Endothelial cell of umbilical vein (primary cell): ENCODE measurements around the gene LMO4. TPM values are rescaled to one million over a fixed set of nuclear protein-coding genes. Genes with fewer than 3 reads are reported as not detected.

Experiments
- BruUV-seq: library from RNA; stranded (reverse); fragments of 400-500 nt; replicated peaks from 2 replicates; lab custom pipeline; 2021; lab: Mats Ljungman, UMichigan
- CTCF ChIA-PET: fragments of 300-600, 350-600 bp; sonication (Branson Sonifier 250); formaldehyde crosslinking; loops from one replicate; lab custom pipeline; 2021; ENCODE audit warnings: antibody characterized with exemption, inconsistent platforms; lab: Charles Lee
- POLR2A ChIA-PET: fragments of 300-600, 350-600 bp; sonication (Branson Sonifier 250); formaldehyde crosslinking; loops from one replicate; lab custom pipeline; 2021; ENCODE audit warnings: antibody characterized with exemption, inconsistent platforms; lab: Charles Lee
- DNase-seq: peaks from one replicate; pipeline ENCODE4 v3.0.0-alpha.2; 2011; ENCODE audit warnings: low read depth, low spot score
- FAIRE-seq: peaks from 2 replicates; lab custom pipeline; 2011; peaks lifted over from hg19 to GRCh38; lab: Jason Lieb, UNC
- H2AFZ ChIP-seq: 2 replicates; pipeline ENCODE4 v1.6.0; 2012; ENCODE audit warnings: low read depth, low read length, control low read depth, inconsistent platforms
- H3K27ac ChIP-seq: 2 replicates; pipeline ENCODE4 v1.5.1; 2011; ENCODE audit warnings: low read depth, mild to moderate bottlenecking, control low read depth, low read length, moderate library complexity; ENCODE audit not compliant: insufficient read depth
- H3K27me3 ChIP-seq, 2 experiments: 2 replicates each; pipeline versions ENCODE4 v1.6.0 to v1.6.1; 2011; ENCODE audit warnings: low read length in 2 of 2, mixed read lengths in 1 of 2; ENCODE audit not compliant: control insufficient read depth in 2 of 2, insufficient read depth in 2 of 2
- H3K36me3 ChIP-seq, 2 experiments: 2 replicates in 1 of 2; 3 replicates in 1 of 2; pipeline ENCODE4 v1.5.1; 2011; ENCODE audit warnings: low read length in 2 of 2, mild to moderate bottlenecking in 1 of 2, moderate library complexity in 1 of 2; ENCODE audit not compliant: control insufficient read depth in 2 of 2, insufficient read depth in 2 of 2; ENCODE audit errors: extremely low read depth in 1 of 2
- H3K4me1 ChIP-seq: 3 replicates; pipeline ENCODE4 v1.5.1; 2011; ENCODE audit warnings: mild to moderate bottlenecking, low read length; ENCODE audit not compliant: control insufficient read depth, insufficient read depth; ENCODE audit errors: extremely low read depth
- H3K4me2 ChIP-seq: 2 replicates; pipeline ENCODE4 v1.6.1; 2011; ENCODE audit warnings: low read length, control low read depth, mixed read lengths; ENCODE audit not compliant: insufficient read depth
- H3K4me3 ChIP-seq, 3 experiments: fragments of 200-600 bp in 1 of 3; sonication (generic), shearing (Covaris generic) in 1 of 3; replicated peaks in 1 of 3; 2 replicates each; pipeline ENCODE4 v1.5.1; 2011 to 2016; ENCODE audit warnings: control low read depth in 3 of 3, low read length in 3 of 3, mild to moderate bottlenecking in 2 of 3, inconsistent platforms in 1 of 3, low read depth in 1 of 3, moderate library complexity in 1 of 3; ENCODE audit not compliant: insufficient read depth in 1 of 3
- H3K79me2 ChIP-seq: 2 replicates; pipeline ENCODE4 v1.6.0; 2012; ENCODE audit warnings: low read length, inconsistent platforms; ENCODE audit not compliant: control insufficient read depth, insufficient read depth
- H3K9ac ChIP-seq: replicated peaks from 2 replicates; pipeline ENCODE3; 2011; ENCODE audit warnings: low read length, control low read depth; ENCODE audit not compliant: insufficient read depth; ENCODE audit errors: extremely low read depth
- H3K9me1 ChIP-seq: replicated peaks from 3 replicates; pipeline ENCODE4 v1.6.0; 2011; ENCODE audit warnings: mild to moderate bottlenecking, low read length; ENCODE audit not compliant: control insufficient read depth, insufficient read depth; ENCODE audit errors: extremely low read depth
- H3K9me3 ChIP-seq: replicated peaks from 2 replicates; pipeline ENCODE4 v1.5.1; 2012; ENCODE audit warnings: low read length, inconsistent platforms; ENCODE audit not compliant: control insufficient read depth, insufficient read depth
- H4K20me1 ChIP-seq: replicated peaks from 2 replicates; pipeline ENCODE3; 2011; ENCODE audit warnings: mild to moderate bottlenecking, low read length; ENCODE audit not compliant: control insufficient read depth, insufficient read depth; ENCODE audit errors: extremely low read depth
- CTCF ChIP-seq, 2 donors: IDR thresholded peaks; 1 replicate in 1 of 2; 2 replicates in 1 of 2; pipeline ENCODE4 v1.5.1; 2011; ENCODE audit warnings: low read length in 2 of 2, mild to moderate bottlenecking in 2 of 2, moderate library complexity in 2 of 2, control low read depth in 1 of 2, inconsistent platforms in 1 of 2, low read depth in 1 of 2; ENCODE audit not compliant: insufficient read depth in 1 of 2; ENCODE audit errors: extremely low read depth in 1 of 2
- EZH2 ChIP-seq: IDR thresholded peaks from 2 replicates; pipeline ENCODE4 v1.6.1; 2012; ENCODE audit warnings: borderline replicate concordance, low read depth, mild to moderate bottlenecking, moderate library complexity, low read length, inconsistent platforms; ENCODE audit not compliant: severe bottlenecking
- FOS ChIP-seq: IDR thresholded peaks from 2 replicates; pipeline ENCODE4 v1.6.1; 2011; ENCODE audit warnings: mild to moderate bottlenecking, low read length, moderate library complexity, borderline replicate concordance; ENCODE audit not compliant: insufficient read depth
- GATA2 ChIP-seq: IDR thresholded peaks from 2 replicates; pipeline ENCODE4 v1.7.0; 2011; ENCODE audit warnings: low read depth, mild to moderate bottlenecking, moderate library complexity, mixed read lengths, low read length; ENCODE audit not compliant: insufficient read length, insufficient read depth
- JUN ChIP-seq: IDR thresholded peaks from 2 replicates; pipeline ENCODE4 v1.6.1; 2011; ENCODE audit warnings: borderline replicate concordance, low read depth; ENCODE audit not compliant: insufficient read length, insufficient read depth
- MAX ChIP-seq: IDR thresholded peaks from 2 replicates; pipeline ENCODE4 v1.6.1; 2011; ENCODE audit not compliant: insufficient read depth, insufficient read length
- MYC ChIP-seq: IDR thresholded peaks from one replicate; pipeline ENCODE4 v1.6.1; 2011; ENCODE audit warnings: mild to moderate bottlenecking, low read depth, low read length
- POLR2A ChIP-seq: IDR thresholded peaks from 2 replicates; pipeline ENCODE4 v1.6.1; 2012; ENCODE audit warnings: low read depth, mild to moderate bottlenecking, control low read depth, low read length
- POLR2AphosphoS5 ChIP-seq: IDR thresholded peaks from 2 replicates; pipeline ENCODE4 v1.6.1; 2012; ENCODE audit warnings: low read depth, mild to moderate bottlenecking, control low read depth, low read length, moderate library complexity; ENCODE audit not compliant: insufficient read depth
- dilution Hi-C: fragments of 300-500 bp; cut with MboI; formaldehyde crosslinking; loops from one replicate; pipeline ENCODE4 v1.15.0; 2019; ENCODE audit warnings: low sequenced_read_pairs; ENCODE audit not compliant: extremely low pct_ligation_motif_present
- intact Hi-C: fragments of 100-400 bp; cut with micrococcal nuclease; formaldehyde crosslinking; loops from one replicate; pipeline ENCODE4 v1.10.0; 2022
- polyA plus RNA-seq, 4 experiments: library from polyadenylated mRNA; depleted of rRNA in 3 of 4; stranded (reverse) in 3 of 4; unstranded in 1 of 4; fragments of >200 nt; gene quantifications; 2 replicates each; pipeline versions ENCODE4 v1.2.1 to v1.2.3, GENCODE V29; 2011 to 2012; ENCODE audit warnings: missing spikeins in 1 of 4
- total RNA-seq: library from RNA; stranded (reverse); gene quantifications from 2 replicates; pipeline ENCODE4 v1.2.3, GENCODE V29; 2021

The LMO4 gene
- total and polyA plus RNA-seq, 2 donors (not counting 3 experiments of a cell fraction or from before 2014, with no cell fraction given), result 24.8 to 36.6 TPM

- Histone ChIP-seq H2AFZ (no peak overlapping the region), H3K4me3 (no peak overlapping the region), H3K9me1 (no peaks in the 10 kb centered on the region), H3K4me2 (no peak overlapping the region), H3K27ac (no peak overlapping the region), H3K79me2 (no peaks in the 10 kb centered on the region), H3K27me3 (no peaks in the 10 kb centered on the region), H3K36me3 (peaks cover 0 to 4% of the 10 kb centered on the region in 2 experiments), H3K4me1 (no peaks in the 10 kb centered on the region), H3K9me3 (no peaks in the 10 kb centered on the region), H3K9ac (no peak overlapping the region), H4K20me1 (no peaks in the 10 kb centered on the region)
- FAIRE-seq, result no peak
- DNase-seq, result no peak
- TF ChIP-seq EZH2 (no peak), POLR2AphosphoS5 (no peak), JUN (no peak), MYC (no peak), POLR2A (no peak), MAX (no peak), GATA2 (no peak), FOS (no peak), CTCF (IDR thresholded peaks at IDR 0.05; ENCODE audit: extremely low read depth in 1 of 2, insufficient read depth in 1 of 2, low read depth in 1 of 2, low read length in 2 of 2) (no peak)
- intact Hi-C loops, result no loop called here
- CTCF ChIA-PET, result no interaction called here
- no TSS peak for BruUV-seq
- POLR2A ChIA-PET, result no interaction called here
- dilution Hi-C loops, result no loop called here
These were observed 20.4 kb downstream of the LMO4 start for GRCh38 chr1:87349036-87349435.
